GM19438 (cell line): ENCODE results near the gene ASCL5.

Experiments used
- ATAC-seq: cut with Tn5 transposase; IDR thresholded peaks from one replicate; pipeline ENCODE4 v1.9.1; 2021; ENCODE audit warnings: low read depth; ENCODE audit not compliant: unreplicated experiment

The ASCL5 gene

GRCh38 chr1:201112926-201113325, 14.1 kb downstream of the ASCL5 start:
- ATAC-seq: no peak

GRCh38 chr1:201112173-201112731, 14.7 kb downstream of the ASCL5 start, which contains the start of gene CACNA1S:
Gene CACNA1S (minus strand): TSS chr1:201112426. CDS start chr1:201112339, 87 bp downstream.
- ATAC-seq: no peak

DNA sequence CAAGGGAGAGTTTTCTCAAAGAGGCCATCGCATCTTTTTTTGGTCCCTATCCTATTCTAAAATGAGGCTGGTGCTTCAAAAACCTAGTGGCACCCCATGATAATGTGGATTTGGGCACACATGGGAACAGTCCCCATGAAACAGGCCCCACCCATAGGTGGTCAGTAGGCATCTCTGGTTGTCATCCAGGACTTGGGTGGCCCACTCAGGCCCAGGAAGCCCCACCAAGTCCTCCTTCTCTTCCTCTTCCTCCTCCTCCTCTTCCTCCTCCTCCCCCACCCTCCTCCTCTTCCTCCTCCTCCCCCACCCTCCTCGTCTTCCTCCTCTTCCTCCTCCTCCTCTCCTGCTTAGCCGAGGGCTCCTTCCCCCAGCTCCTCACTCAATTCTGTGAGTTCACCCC, 15.3 kb downstream of the ASCL5 start:
- ATAC-seq: no peak

DNA sequence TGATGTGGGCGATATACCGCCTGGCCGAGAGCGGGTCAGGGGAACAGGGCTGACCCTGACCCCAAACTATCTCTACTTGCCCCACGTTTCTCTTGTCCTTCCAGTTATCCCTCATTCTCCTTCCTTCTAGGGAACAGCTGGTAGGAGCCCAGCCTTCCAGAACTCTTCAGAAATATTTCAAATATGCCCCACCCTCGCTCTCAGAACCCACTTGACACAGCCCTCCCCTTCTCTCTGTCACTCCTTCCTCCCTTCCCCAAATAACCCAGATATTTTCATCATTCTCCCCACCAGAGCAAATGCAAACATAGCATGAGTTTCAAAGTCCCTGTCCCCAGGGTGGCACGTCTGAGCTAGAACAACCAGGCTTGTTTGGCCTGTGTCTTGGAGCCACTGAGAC, 15.8 kb downstream of the ASCL5 start:
- ATAC-seq: no peak

GRCh38 chr1:201110616-201111015, 16.4 kb downstream of the ASCL5 start:
- ATAC-seq: no peak

DNA sequence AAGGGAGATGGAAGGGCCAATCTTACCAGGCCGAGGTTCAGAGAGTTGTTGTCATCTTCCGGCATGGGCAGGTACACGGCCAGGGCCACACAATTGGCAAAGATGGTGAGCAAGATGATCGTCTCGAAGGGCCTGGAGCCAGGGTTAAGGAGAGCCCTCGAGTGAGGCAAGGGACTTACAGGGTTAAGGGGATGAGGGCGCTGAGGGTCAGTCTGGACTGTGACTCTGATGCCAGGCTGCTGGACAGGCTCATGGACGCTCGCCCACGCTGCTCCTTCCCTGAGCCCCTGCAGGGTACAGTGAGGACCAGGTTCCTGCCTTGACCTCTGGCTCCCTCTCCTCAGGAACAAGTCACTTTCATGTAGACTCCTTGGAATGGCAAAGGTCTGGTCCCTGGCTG, 16.8 kb downstream of the ASCL5 start:
- ATAC-seq: no peak

GRCh38 chr1:201109651-201110050, 17.3 kb downstream of the ASCL5 start:
- ATAC-seq: no peak

GRCh38 chr1:201108614-201109013, 18.4 kb downstream of the ASCL5 start:
- ATAC-seq: no peak

DNA sequence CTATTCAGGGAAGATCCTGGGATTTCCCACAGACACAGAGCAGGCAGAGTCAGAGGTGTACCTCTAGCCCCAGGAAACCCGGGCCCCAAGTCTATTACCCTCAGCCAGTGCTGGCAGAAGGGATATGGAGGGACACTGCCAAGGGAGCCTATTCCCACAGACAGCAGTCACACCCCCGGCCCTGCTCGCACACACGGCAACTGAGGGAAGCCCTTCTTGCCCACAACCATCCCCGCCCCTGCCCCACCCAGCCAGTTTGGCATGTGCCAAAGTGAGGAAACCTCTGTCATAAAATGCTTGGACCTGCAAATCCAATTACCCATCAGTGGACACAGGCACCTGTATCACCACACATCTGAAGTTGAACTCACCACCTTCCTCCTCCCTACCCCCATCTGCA, 21.3 kb downstream of the ASCL5 start:
- no peak for ATAC-seq

- ATAC-seq: no peak
These were observed 22.8 kb downstream of the ASCL5 start for GRCh38 chr1:201104141-201104540.

- ATAC-seq: no peak
These were observed 23.3 kb downstream of the ASCL5 start for GRCh38 chr1:201103666-201104065.

- no peak for ATAC-seq
These were observed 26.6 kb downstream of the ASCL5 start for GRCh38 chr1:201100169-201100930.

GRCh38 chr1:201098992-201099677, 27.8 kb downstream of the ASCL5 start:
- no peak for ATAC-seq

- ATAC-seq: no peak
These were observed 29.8 kb downstream of the ASCL5 start for GRCh38 chr1:201096977-201097856.

GRCh38 chr1:201096041-201096461, 30.9 kb downstream of the ASCL5 start:
- ATAC-seq: no peak

- no peak for ATAC-seq
These were observed 31.4 kb downstream of the ASCL5 start for GRCh38 chr1:201095581-201095980.

- ATAC-seq: no peak
These were observed 32.2 kb downstream of the ASCL5 start for GRCh38 chr1:201094832-201095231.

GRCh38 chr1:201093962-201094361, 33.0 kb downstream of the ASCL5 start:
- no peak for ATAC-seq

- no peak for ATAC-seq
These were observed 33.4 kb downstream of the ASCL5 start for GRCh38 chr1:201093561-201093960.

GRCh38 chr1:201092738-201093137, 34.2 kb downstream of the ASCL5 start:
- no peak for ATAC-seq

- ATAC-seq: no peak
These were observed 35.7 kb downstream of the ASCL5 start for GRCh38 chr1:201091256-201091655.
